ENCODE data around the gene ADGRB3. TPM values are rescaled to one million over a fixed set of nuclear protein-coding genes. Genes with fewer than 3 reads are reported as not detected.

Gene ADGRB3
- total RNA-seq, 2 experiments from 2014 or later, result not detected

DNA sequence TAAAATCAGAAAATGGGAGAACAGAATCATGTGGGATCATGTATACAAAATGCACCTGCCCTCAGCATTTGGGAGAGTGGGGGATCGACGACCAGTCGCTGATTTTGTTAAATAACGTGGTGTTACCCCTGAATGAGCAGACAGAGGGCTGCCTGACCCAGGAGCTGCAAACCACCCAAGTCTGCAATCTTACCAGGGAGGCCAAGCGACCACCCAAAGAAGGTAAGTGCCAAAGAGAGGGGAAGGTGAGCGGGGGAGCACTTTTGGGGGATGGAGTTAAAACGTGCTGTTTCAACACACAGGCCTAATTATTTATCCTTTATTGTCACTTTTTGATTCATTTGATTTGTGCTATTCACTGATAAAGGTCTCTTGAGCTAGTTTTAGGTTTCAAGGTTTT lies 4.1 kb downstream of the ADGRB3 start:
- no peak overlapping the region for H3K4me2 ChIP-seq (ENCODE audit: low read length)
- no peak for TF ChIP-seq CTCF (conservative IDR thresholded peaks at IDR 0.05; ENCODE audit: low read length)
- TF ChIP-seq EZH2phosphoT487 (IDR thresholded peaks at IDR 0.05; ENCODE audit: borderline replicate concordance, low read depth, low read length), result no peak
- H4K20me1 ChIP-seq (ENCODE audit: insufficient read depth, low read length), result no peaks in the 10 kb centered on the region
- H3K27ac ChIP-seq (ENCODE audit: low read depth, low read length, poor library complexity, severe bottlenecking), result no peak overlapping the region
- DNase-seq (ENCODE audit: low spot score), result no peak
- no peak overlapping the region for H3K4me3 ChIP-seq (ENCODE audit: low read depth, low read length, poor library complexity, severe bottlenecking)
- no peaks in the 10 kb centered on the region for H3K9me3 ChIP-seq (ENCODE audit: low read length)
- intact Hi-C loops (cut with micrococcal nuclease; ENCODE audit: unreplicated experiment), result loop anchor here (5.0 kb wide), 2 partner anchors 328 to 1468 kb away; no protein-coding TSS in a partner anchor
- no peaks in the 10 kb centered on the region for H3K79me2 ChIP-seq (ENCODE audit: insufficient read depth, low read depth, low read length)
- no peaks in the 10 kb centered on the region for H3K9me2 ChIP-seq (ENCODE audit: insufficient read depth, low read length)
- ChIA-PET POLR2A (no interaction called here), CTCF (ENCODE audit: unreplicated experiment) (no interaction called here)
- H3K36me3 ChIP-seq (ENCODE audit: insufficient read depth, low read length), result no peaks in the 10 kb centered on the region
- no TSS peak for BruUV-seq (replicated peaks)
- no peak overlapping the region for H2AFZ ChIP-seq (ENCODE audit: low read length)
- H3K4me1 ChIP-seq (ENCODE audit: insufficient read depth, low read length, poor library complexity, severe bottlenecking), result no peaks in the 10 kb centered on the region

- Histone ChIP-seq H3K9me3 (ENCODE audit: low read length) (no peaks in the 10 kb centered on the region), H3K4me1 (ENCODE audit: insufficient read depth, low read length, poor library complexity, severe bottlenecking) (no peaks in the 10 kb centered on the region), H3K79me2 (ENCODE audit: insufficient read depth, low read depth, low read length) (no peaks in the 10 kb centered on the region), H3K4me2 (ENCODE audit: low read length) (no peak overlapping the region), H3K36me3 (ENCODE audit: insufficient read depth, low read length) (no peaks in the 10 kb centered on the region), H3K4me3 (ENCODE audit: low read depth, low read length, poor library complexity, severe bottlenecking) (no peak overlapping the region), H2AFZ (ENCODE audit: low read length) (no peak overlapping the region; the same call in 1 of the 2 replicates), H3K9me2 (ENCODE audit: insufficient read depth, low read length) (no peaks in the 10 kb centered on the region), H3K27ac (ENCODE audit: low read depth, low read length, poor library complexity, severe bottlenecking) (no peak overlapping the region), H4K20me1 (ENCODE audit: insufficient read depth, low read length) (no peaks in the 10 kb centered on the region)
- intact Hi-C loops (cut with micrococcal nuclease; ENCODE audit: unreplicated experiment), result loop anchor here (5.0 kb wide), 2 partner anchors 327 to 1467 kb away; no protein-coding TSS in a partner anchor
- TF ChIP-seq CTCF (conservative IDR thresholded peaks at IDR 0.05; ENCODE audit: low read length), result no peak
- TF ChIP-seq EZH2phosphoT487 (IDR thresholded peaks at IDR 0.05; ENCODE audit: borderline replicate concordance, low read depth, low read length), result no peak
- DNase-seq (ENCODE audit: low spot score), result no peak
- CTCF ChIA-PET (ENCODE audit: unreplicated experiment), result no interaction called here
- no TSS peak for BruUV-seq (replicated peaks)
- POLR2A ChIA-PET, result no interaction called here
Observed at GRCh38 chr6:68639826-68640490, 4.9 kb downstream of the ADGRB3 start.

GRCh38 chr6:68640491-68640835 lies 5.4 kb downstream of the ADGRB3 start:
- no peaks in the 10 kb centered on the region for H3K9me3 ChIP-seq (ENCODE audit: low read length)
- intact Hi-C loops (cut with micrococcal nuclease; ENCODE audit: unreplicated experiment), result no loop called here
- no peak overlapping the region for H3K4me2 ChIP-seq (ENCODE audit: low read length)
- no peaks in the 10 kb centered on the region for H3K9me2 ChIP-seq (ENCODE audit: insufficient read depth, low read length)
- no peak overlapping the region for H3K4me3 ChIP-seq (ENCODE audit: low read depth, low read length, poor library complexity, severe bottlenecking)
- no TSS peak for BruUV-seq (replicated peaks)
- no peaks in the 10 kb centered on the region for H3K79me2 ChIP-seq (ENCODE audit: insufficient read depth, low read depth, low read length)
- ChIA-PET CTCF (ENCODE audit: unreplicated experiment) (no interaction called here), POLR2A (no interaction called here)
- no peak overlapping the region; the same call in 1 of the 2 replicates for H2AFZ ChIP-seq (ENCODE audit: low read length)
- H3K4me1 ChIP-seq (ENCODE audit: insufficient read depth, low read length, poor library complexity, severe bottlenecking), result no peaks in the 10 kb centered on the region
- no peaks in the 10 kb centered on the region for H3K36me3 ChIP-seq (ENCODE audit: insufficient read depth, low read length)
- no peak overlapping the region for H3K27ac ChIP-seq (ENCODE audit: low read depth, low read length, poor library complexity, severe bottlenecking)
- DNase-seq (ENCODE audit: low spot score), result no peak
- TF ChIP-seq CTCF (conservative IDR thresholded peaks at IDR 0.05; ENCODE audit: low read length) (no peak), EZH2phosphoT487 (IDR thresholded peaks at IDR 0.05; ENCODE audit: borderline replicate concordance, low read depth, low read length) (no peak)
- H4K20me1 ChIP-seq (ENCODE audit: insufficient read depth, low read length), result no peaks in the 10 kb centered on the region

Data from OCI-LY7 (cell line).